Right atrium auricular region (tissue), 2 donors: ENCODE measurements around the gene ATP8B4. TPM values are rescaled to one million over a fixed set of nuclear protein-coding genes. Genes with fewer than 3 reads are reported as not detected.
A peak's percentile ranks its signal among the peaks of the same experiment; 100 is the strongest.

Experiments
- DNase-seq: peaks from one replicate; pipeline ENCODE4 v3.0.0-alpha.2; 2019; ENCODE audit warnings: low spot score
- H3K27ac ChIP-seq, 2 donors: fragments of 200-600 bp; sonication (generic); 1 replicate in 1 of 2; 2 replicates in 1 of 2; pipeline ENCODE4 v1.5.1; 2016 to 2019
- H3K27me3 ChIP-seq, 2 donors: fragments of 200-600 bp; sonication (generic); one replicate each; pipeline versions ENCODE4 v1.5.1 to v1.6.0; 2017 to 2019
- H3K36me3 ChIP-seq: fragments of 200-600 bp; sonication (generic); one replicate; pipeline ENCODE4 v1.5.1; 2016
- H3K4me1 ChIP-seq, 2 donors: fragments of 200-600 bp; sonication (generic); one replicate each; pipeline versions ENCODE4 v1.5.1 to v1.6.0; 2017 to 2019
- H3K4me3 ChIP-seq, 2 donors: fragments of 200-600 bp; sonication (generic); 1 replicate in 1 of 2; 2 replicates in 1 of 2; pipeline ENCODE4 v1.5.1; 2017 to 2019; ENCODE audit warnings: mild to moderate bottlenecking in 1 of 2, moderate library complexity in 1 of 2
- H3K9me3 ChIP-seq, 2 donors: fragments of 200-600 bp; sonication (generic); one replicate each; pipeline ENCODE4 v1.5.1; 2019
- total RNA-seq, 2 donors: library from RNA; depleted of rRNA; stranded (reverse); fragments of >200 nt; gene quantifications; one replicate each; pipeline ENCODE4 v1.1.0, GENCODE V29; 2016
- TF ChIP-seq, protein P1 (sequence below), 2 donors: fragments of 200-600 bp; sonication (generic); IDR thresholded peaks; one replicate each; pipeline ENCODE4 v1.5.1; 2019; ENCODE audit warnings: antibody characterized with exemption in 2 of 2

ATP8B4 gene
- total RNA-seq, 2 donors from 2014 or later, result 2.0 to 2.5 TPM

- no peak for DNase-seq
- Histone ChIP-seq H3K4me1 (no peaks in the 10 kb centered on the region), H3K36me3 (no peaks in the 10 kb centered on the region), H3K27ac (no peak overlapping the region), H3K9me3 (no peaks in the 10 kb centered on the region), H3K27me3 (no peaks in the 10 kb centered on the region), H3K4me3 (no peak overlapping the region)
- TF ChIP-seq, protein P1, sequence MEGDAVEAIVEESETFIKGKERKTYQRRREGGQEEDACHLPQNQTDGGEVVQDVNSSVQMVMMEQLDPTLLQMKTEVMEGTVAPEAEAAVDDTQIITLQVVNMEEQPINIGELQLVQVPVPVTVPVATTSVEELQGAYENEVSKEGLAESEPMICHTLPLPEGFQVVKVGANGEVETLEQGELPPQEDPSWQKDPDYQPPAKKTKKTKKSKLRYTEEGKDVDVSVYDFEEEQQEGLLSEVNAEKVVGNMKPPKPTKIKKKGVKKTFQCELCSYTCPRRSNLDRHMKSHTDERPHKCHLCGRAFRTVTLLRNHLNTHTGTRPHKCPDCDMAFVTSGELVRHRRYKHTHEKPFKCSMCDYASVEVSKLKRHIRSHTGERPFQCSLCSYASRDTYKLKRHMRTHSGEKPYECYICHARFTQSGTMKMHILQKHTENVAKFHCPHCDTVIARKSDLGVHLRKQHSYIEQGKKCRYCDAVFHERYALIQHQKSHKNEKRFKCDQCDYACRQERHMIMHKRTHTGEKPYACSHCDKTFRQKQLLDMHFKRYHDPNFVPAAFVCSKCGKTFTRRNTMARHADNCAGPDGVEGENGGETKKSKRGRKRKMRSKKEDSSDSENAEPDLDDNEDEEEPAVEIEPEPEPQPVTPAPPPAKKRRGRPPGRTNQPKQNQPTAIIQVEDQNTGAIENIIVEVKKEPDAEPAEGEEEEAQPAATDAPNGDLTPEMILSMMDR (IDR thresholded peaks at IDR 0.05), result no peak
Measured at GRCh38 chr15:49823987-49824774, 294.9 kb downstream of the ATP8B4 start.

DNA sequence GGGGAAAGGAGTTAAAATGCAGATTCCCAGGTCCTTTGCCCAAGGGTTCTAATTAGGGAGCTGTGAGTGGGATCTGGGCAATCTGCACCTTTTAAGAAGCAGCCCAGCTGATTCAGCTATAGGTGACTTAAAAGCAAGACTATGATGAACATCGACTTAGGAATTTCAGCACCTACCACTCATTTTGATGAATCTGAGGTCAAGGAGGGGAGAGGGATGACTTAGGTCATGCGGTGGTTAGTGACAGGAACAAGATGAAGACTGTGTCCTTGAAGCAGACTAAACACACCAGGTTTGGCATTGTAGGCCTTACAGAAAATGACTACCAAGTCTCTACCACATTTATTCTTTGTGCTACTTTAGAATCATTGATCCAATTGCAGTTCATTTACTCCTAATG, 301.9 kb downstream of the ATP8B4 start:
- no peaks in the 10 kb centered on the region for H3K4me1 ChIP-seq
- DNase-seq, result no peak
- H3K4me3 ChIP-seq, result no peak overlapping the region
- H3K27me3 ChIP-seq, result no peaks in the 10 kb centered on the region
- no peaks in the 10 kb centered on the region for H3K36me3 ChIP-seq
- H3K9me3 ChIP-seq, result no peaks in the 10 kb centered on the region
- TF ChIP-seq, protein P1 (IDR thresholded peaks at IDR 0.05), result no peak
- H3K27ac ChIP-seq, result no peak overlapping the region

DNA sequence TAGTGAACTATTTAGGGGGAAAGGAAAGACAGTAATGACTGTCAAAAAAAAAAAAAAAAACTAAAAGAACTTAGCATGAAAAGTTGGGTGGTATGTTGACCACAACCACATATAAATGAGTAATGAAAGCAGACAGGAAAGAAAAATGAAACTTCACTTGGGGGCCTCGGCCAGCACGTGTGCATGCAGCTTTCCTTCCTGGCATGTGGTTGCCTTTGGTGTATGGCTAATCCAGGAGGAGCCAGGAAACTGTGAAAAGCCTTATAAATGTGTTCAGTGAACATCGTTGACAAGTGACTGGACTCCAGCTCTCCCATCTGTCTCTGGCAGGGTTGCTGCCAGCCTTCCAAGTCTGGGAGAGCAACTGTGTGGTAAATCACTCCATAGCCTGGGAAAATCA, 303.1 kb downstream of the ATP8B4 start:
- DNase-seq, result peak; percentile 59
- no peak overlapping the region for H3K4me3 ChIP-seq
- H3K4me1 ChIP-seq, result no peaks in the 10 kb centered on the region
- H3K9me3 ChIP-seq, result no peaks in the 10 kb centered on the region
- no peaks in the 10 kb centered on the region for H3K27me3 ChIP-seq
- TF ChIP-seq, protein P1 (IDR thresholded peaks at IDR 0.05), result no peak
- no peaks in the 10 kb centered on the region for H3K36me3 ChIP-seq
- H3K27ac ChIP-seq, result peak overlapping the region in 1 of 2 donors; percentile 38

GRCh38 chr15:49815526-49815925, 303.5 kb downstream of the ATP8B4 start:
- no peak overlapping the region for H3K4me3 ChIP-seq
- no peaks in the 10 kb centered on the region for H3K9me3 ChIP-seq
- H3K27ac ChIP-seq, result no peak overlapping the region
- H3K36me3 ChIP-seq, result no peaks in the 10 kb centered on the region
- H3K27me3 ChIP-seq, result no peaks in the 10 kb centered on the region
- DNase-seq, result no peak
- TF ChIP-seq, protein P1 (IDR thresholded peaks at IDR 0.05), result no peak
- H3K4me1 ChIP-seq, result no peaks in the 10 kb centered on the region

DNA sequence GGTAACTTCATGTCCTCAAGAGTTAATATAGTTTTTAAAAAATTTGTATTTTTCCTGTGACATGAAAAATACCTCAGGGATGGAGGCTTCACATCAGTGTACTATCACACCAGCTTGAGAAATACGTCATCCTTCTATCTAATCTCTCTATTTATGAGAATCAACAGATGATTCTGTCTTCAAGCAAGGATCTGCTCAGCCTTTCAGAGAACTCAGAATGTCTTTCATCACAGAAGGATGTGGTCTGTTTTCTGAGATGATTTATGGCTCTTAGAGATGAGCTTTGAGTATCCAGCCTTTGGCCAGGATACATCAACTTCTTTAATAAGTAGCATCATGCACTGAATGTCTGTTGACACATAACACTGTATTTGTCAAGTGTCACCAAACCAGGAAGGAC, 304.3 kb downstream of the ATP8B4 start:
- H3K27ac ChIP-seq, result no peak overlapping the region
- no peak overlapping the region for H3K4me3 ChIP-seq
- TF ChIP-seq, protein P1 (IDR thresholded peaks at IDR 0.05), result no peak
- DNase-seq, result no peak
- no peaks in the 10 kb centered on the region for H3K27me3 ChIP-seq
- no peaks in the 10 kb centered on the region for H3K4me1 ChIP-seq
- H3K36me3 ChIP-seq, result no peaks in the 10 kb centered on the region
- no peaks in the 10 kb centered on the region for H3K9me3 ChIP-seq

GRCh38 chr15:49813625-49814024, 305.4 kb downstream of the ATP8B4 start:
- H3K27me3 ChIP-seq, result no peaks in the 10 kb centered on the region
- DNase-seq, result no peak
- H3K4me3 ChIP-seq, result no peak overlapping the region
- H3K36me3 ChIP-seq, result no peaks in the 10 kb centered on the region
- TF ChIP-seq, protein P1 (IDR thresholded peaks at IDR 0.05), result no peak
- no peaks in the 10 kb centered on the region for H3K4me1 ChIP-seq
- H3K27ac ChIP-seq, result no peak overlapping the region
- no peaks in the 10 kb centered on the region for H3K9me3 ChIP-seq
